Fibroblast of upper back skin (primary cell): ENCODE data around the gene TNK2.
"Not testable (repeated sequence)": the region's sequence is repeated elsewhere in the genome, so short reads cannot be mapped to it uniquely, and the experiment has no call there.

Source experiments
- DNase-seq: peaks from one replicate; pipeline ENCODE4 v3.0.0-alpha.2; 2013

The TNK2 gene

DNA sequence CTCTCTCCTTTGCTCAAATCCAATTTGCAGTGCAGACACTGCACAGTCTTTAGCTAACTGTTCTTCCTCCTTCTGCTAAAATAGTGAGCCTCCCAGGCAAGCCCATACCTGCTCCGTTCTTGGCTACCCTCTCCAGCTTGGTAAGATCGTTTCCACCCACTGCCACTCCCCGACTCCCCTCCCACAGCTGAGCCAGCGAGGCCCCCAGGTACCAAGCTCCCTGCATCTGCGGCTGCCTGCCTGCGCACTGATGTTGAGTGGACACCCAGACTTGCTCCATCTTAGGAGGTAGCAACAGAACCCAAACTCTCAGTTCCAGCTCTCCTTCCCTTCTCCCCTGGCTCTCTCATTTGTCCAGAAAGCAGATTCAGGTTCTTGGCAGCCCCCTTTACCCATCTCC, 7.9 kb upstream of the TNK2 start:
- no peak for DNase-seq

DNA sequence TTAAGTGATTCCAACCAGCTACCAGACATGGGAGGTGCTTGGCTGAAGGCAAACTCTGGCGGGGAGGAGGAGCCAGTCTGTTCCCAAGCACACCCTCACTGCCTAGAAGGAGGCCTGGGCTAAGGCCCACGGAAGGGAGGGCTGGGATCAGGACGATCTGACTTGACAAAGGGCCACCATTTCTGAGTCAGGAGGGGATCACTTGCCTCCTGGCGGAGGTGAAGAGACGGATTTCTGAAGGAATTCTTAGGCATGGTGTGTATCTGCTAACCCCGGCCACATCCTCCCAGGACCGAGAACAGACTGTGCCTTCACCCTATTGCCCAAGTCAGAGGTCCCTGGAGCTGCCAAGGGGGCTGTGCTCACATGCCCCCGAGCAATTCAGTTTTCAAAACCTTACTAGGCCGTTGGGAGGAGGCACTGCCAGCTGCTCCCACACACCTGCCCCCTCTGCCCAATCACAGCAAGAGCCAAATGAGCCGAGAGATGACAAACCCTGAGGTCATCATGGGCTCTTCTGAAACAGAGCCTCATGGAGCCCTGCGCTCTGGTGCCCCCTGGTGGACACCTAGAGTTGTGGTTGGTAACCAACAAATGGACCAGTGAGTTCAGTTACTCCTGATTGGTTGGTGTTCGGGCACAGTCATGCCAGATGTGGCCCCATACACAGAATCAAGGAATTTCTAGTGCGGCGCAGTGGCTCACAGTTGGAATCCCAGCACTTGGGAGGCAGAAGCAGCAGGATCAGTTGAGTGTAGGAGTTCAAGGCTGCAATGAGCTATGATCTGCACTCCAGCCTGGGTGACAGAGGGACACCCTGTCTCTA, 6.5 kb upstream of the TNK2 start:
- DNase-seq, result peak; percentile 97

DNA sequence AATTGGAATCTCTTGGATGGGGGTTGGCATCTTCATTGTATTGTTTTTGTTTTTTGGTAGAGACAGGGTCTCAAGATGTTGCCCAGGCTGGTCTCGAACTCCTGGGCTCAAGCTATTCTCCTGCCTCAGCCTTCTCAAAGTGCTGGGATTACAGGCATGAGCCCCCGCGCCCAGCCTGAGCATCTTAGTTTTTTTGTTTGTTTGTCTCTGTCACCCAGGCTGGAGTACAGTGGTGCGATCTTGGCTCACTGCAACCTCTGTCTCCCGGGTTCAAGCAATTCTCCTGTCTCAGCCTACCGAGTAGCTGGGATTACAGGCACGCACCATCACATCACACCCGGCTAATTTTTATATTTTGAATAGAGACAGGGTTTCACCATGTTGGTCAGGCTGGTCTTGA, 5.8 kb upstream of the TNK2 start:
- DNase-seq, result not testable (repeated sequence)

DNA sequence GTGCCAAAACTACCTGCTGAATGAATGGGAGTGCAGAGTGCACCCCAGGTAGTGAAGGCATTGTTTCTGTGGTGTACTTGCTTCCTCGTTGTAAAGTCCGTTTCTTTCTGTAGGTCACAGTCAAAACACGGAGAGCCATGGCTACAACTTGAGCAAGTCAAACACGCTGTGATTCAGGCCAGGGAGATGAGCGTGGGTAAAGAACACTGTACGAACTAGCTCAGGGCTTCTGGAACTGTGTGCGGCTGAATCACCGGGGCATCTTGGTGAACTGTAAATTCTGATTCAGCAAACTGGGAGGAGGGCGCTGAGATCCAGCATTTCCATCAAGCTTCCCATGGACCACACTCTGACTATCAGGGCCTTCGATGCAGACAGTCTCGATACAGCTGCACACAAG, 5.0 kb upstream of the TNK2 start:
- no peak for DNase-seq

DNA sequence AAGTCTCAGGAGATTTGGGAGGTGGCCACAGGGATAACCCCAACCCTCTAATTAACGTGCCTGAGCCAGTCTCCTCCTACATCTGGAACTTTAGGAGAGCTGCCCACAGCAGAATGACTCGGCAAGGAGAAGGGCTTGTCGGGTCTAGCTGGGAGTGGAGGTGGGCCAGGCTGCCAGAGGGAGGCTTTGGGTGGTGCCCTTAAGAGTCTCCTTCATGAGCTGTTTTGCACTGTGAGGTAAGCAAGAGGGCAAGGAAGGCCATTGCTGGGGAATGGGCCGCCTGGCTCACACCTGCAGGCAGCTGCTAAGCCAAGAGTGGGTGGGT, 3.6 kb upstream of the TNK2 start:
- no peak for DNase-seq

DNA sequence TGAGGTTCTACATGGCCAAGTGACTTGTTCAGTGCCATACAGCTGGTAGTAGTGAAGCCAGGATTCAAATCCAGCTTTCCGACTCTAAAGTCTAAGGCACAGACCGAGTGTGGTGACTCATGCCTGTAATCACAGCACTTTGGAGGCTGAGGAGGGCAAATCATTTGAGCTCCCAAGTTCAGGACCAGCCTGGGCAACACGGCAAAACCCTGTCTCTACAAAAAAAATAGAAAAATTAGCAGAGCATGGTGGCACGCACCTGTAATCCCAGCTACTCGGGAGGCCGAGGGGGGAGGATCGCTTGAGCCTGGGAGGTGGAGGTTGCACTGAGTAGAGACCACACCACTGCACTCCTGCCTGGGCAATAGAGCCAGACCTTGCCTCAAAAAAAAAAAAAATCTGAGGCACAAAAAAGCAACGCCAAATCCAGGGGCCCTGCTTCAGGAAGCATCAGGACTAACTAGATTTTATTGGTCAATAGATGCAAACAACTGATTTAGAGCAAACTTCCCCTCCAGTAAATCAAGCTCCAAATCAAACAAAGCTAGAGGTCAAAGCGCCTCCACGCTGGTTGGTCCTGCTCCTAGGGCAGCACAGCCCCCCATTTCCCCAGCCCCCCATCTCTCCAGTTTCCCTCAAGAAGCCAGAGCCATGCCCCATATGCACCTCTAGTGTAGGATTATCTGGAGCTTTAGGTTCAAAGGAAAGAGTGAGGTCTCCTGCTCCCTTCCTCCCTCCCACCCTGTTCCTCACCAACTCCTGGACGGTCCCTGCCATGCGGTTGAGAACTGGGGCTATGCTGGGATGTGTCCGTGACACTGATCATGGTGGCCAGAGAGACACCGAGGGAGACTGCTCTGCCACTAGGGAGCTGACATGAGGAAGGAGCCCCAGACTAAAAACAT, 2.9 kb upstream of the TNK2 start:
- no peak for DNase-seq

DNA sequence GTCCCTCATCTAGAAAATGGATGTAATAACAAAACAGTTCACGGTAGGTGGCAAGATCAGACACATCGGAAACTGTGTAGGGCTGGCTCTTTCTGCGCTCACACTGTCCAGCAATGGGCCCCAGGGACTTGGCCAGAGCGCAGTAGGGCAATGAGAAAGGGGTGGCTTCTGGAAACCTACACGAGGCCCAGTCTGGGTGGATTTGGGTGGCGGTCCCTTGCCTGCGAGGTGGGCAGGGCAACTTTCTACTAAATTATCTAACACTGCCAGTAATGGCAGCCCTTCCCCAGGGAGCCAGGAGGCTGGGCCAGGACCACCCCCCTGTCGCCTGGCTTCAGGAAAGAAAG, 2.1 kb upstream of the TNK2 start:
- DNase-seq, result no peak

DNA sequence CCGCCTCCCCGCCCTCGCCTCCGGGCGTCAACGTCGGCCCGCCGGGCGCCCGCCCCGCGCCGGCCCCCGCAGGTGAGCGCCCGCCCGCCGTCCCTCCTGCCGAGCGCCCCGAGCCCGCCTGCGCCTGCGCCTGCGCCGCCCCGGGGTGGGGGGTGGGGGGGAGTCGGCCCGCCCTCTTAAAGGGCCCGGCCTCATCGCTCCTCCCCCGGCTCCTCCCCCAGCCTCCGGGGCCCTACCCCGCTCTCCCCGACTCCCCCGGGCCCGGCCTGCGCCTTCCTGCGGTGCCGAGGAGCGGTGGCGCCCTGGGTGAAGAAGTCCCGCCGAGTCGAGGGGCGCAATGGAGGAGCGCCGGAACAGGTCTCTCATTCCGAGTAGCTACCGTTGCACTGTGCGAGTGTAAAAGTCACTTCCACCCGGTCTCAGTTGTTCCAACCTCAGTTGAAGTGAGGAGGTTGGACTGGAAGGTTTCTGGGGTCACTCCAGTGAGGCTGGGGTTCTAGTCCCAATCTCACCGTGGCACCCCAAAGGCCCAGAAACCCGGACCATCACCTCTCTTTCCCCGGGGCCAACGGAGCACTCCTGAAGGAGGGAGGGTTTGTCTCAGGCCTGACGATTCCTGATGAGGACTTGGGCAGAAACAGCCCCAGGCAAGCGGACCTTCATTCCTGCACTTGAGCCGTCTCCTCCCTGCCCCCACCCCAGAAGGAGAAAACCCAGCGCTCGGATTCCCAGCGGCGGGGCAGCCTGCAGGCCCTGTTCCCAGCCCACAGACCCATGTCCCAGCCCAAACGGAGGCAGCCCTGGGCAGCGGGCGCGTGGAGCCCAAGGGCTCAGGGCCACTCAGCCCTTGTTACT, 1.5 kb upstream of the TNK2 start:
- DNase-seq, result peak; percentile 83

DNA sequence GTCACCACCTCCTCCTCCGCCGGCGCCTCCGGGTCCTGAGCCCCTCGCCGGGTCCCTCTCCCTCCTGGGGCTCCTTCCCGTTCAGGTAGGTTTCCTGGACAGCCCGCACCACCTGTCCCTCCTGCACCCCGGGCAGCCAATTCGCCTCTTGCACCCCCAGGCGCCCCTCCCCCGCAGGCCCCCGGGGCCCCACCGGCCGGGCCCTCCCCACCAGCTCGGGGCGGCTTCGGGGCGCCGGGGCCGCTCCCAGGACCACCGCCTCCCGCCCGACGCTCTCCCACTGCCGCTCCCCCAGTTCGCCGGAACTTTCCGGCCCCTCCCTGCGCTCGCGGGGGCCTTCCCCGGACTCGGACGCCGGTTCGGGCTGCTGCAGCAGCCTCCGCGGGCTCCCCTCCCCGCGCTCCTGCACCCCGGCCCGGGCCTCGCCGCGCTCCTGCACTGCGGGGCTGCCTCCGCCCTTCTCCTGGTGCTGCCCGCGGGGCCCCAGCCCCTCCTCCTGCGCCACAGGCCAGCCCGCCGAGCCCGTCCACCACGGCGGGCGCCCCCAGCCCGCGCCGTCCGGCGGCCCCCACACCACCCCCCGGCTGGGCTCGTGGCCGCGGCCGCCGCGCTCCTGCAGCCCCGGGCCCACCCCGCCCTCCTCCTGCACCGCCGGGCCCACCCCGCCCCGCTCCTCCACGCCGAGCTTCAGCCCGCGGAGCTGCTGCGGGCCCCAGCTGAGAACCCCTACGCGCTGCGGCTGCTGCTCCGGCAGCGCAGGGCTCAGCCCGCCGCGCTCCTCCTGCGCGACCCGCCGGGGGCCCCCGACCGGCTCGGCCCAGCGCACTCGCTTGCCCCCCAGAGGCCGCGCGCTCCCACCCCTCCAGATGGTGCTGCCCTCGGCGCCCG, 587 bp upstream of the TNK2 start:
- no peak for DNase-seq

DNA sequence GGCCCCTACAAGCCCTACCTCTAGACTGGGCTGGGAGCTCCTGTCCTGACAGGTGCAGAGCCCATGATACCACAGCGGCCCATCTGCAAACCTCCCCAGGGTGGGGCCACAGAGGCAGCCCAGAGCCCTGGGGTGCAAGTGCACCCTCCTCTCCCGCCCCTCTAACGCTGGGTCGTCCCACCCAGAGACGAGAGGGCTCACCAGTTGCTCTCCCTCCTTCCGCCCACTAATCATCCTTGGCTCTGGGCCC, 742 bp downstream of the TNK2 start:
- no peak for DNase-seq

DNA sequence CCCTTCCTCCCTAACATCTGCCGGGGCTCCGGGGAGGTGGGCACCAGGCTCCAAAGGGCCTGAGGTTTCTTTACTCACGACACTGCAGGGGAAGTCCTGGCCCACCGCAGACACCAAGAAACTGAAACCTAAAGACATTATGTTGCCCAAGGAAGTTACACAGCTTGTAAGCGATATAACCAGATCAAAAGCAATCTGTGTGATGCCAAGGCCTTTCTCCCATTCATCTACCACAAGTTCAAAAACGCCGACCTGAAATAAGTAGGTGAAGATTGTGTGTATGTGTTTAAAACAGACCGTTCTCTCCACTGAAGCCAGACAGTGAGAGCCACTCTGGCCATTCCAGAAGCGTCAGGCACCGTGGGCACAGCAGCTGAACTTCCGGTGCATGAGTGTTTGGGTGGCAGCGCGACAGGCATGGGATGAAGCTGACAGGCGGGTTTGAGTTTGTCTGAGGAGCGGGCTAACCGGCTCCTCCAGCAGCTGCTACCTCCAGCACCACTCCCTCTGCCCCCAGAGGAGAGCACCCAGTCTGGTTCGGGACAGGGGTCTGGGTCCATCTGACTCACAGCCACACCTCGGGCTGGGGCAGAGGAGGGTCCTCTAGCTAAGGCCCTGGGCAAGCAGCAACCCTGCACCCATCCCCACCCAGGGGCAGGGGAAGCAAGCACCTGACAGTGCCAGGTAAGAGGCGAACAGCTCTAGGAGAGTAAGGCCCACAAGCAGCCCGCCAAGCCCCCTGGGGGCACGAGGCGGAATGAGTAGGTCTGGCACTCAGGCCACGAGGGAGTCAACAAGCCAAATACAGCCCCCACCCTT, 1.3 kb downstream of the TNK2 start:
- DNase-seq, result no peak

DNA sequence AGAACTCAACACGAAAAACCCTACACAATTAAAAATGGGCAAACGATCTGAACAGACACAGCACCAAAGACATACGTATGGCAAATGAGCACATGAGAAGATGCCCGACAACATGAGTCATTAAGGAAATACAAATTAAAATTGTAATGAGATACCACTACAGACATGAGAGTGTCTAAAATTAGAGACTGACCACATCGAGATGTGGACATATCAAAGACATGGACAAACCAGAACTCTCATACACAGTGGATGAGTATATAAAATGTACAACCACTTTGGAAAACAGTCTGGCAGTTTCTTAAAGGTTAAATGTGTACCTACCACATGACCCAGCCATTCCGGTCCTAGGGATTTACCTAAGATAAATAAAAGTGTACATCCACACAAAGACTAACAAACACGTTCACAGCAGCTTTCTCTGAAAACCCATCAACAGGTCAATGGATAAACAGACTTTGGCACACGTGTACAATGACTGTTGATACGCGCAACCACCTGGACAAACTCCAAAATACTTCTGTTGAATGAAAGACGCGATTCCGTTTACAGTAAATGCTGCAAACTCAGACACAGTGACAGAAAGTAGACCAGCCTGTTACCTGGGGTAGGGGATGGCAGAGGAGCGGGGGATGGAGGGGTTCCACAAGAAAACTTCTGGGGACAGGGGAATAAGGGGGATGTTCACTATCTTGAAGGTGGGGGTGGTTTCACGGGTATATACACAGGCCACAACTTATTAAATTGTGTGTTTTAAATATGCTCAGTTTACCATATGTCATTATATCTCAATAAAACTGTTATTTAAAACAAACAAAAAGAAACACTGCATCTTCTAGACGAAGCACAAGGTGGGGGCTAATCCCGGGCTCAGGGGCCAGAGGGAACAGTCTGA, 2.1 kb downstream of the TNK2 start:
- DNase-seq, result no peak

DNA sequence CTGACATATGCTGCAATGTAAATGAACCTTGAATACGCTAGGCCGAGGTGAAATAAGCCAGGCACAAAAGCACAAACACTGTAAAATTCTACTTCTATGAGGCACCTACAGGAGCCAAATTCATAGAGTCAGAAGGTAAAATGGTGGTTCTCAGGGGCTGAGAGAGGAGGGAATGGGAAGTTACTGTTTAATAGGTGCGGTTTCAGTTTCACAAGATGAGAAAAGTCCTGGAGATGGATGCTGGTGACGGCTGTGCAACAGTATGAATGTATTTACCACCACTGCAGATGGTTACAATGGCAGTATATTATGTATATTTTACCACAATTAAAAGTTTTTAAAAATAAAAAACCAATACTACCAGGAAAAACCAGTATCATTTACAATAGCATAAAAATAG, 4.0 kb downstream of the TNK2 start:
- no peak for DNase-seq

DNA sequence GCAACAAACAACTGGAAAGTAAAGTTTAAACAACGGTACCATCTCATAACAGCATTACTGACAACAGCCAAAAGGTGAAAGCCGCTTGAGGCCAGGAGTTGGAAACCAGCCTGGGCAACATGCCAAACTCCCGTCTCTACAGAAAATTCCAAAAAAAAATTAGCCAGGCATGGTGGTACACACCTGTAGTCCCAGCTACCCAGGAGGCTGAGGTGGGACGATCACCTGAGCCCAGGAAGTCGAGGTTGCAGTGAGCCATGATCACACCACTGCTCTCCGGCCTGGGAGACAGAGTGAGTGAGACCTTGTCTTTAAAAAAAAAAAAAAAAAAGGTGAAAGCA, 4.4 kb downstream of the TNK2 start:
- no peak for DNase-seq

DNA sequence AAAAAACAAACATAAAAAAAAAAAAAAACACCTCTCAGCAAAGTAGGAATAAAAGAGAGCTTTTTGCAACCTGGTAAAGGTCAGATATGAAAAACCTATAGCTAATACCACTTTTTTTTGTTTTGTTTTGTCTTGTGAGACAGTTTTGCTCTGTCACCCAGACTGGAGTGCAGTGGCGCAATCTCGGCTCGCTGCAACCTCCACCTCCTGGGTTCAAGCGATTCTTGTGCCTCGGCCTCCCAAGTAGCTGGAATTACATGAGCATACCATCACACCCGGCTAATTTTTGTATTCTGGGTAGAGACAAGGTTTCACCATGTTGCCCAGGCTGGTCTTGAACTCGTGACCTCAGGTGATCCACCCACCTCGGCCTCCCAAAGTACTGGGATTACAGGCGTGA, 5.7 kb downstream of the TNK2 start:
- not testable (repeated sequence) for DNase-seq

DNA sequence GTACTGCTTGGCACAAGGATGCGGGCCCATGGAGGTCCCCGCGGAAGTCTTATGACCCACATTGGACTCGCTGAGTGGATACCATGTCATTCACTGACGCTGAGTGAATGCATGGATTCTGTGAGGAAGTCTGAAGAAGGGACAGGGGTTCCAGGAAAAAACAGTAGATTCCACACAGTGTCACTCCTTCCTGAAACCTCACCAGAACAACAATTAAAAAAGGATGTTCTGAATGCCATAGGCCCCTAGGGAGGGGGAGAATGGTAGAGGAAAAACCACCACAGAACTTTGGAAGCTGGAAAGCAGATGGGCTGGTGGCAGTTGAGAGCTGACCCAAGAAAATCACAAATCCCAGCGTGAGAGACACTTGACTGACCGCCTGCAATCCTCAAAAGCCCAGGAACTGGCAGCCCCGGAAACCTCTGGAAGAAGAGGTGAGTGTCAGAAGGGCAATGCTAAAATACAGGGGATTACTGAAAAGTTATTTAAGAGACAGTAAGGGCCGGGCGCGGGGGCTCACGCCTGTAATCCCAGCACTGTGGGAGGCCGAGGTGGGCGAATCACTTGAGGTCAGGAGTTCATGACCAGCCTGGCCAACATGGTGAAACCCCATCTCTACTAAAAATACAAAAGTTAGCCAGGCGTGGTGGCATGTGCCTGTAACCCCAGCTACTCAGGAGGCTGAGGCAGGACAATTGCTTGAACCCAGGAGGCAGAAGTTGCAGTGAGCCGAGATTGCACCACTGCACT, 6.3 kb downstream of the TNK2 start:
- DNase-seq, result peak; percentile 51

DNA sequence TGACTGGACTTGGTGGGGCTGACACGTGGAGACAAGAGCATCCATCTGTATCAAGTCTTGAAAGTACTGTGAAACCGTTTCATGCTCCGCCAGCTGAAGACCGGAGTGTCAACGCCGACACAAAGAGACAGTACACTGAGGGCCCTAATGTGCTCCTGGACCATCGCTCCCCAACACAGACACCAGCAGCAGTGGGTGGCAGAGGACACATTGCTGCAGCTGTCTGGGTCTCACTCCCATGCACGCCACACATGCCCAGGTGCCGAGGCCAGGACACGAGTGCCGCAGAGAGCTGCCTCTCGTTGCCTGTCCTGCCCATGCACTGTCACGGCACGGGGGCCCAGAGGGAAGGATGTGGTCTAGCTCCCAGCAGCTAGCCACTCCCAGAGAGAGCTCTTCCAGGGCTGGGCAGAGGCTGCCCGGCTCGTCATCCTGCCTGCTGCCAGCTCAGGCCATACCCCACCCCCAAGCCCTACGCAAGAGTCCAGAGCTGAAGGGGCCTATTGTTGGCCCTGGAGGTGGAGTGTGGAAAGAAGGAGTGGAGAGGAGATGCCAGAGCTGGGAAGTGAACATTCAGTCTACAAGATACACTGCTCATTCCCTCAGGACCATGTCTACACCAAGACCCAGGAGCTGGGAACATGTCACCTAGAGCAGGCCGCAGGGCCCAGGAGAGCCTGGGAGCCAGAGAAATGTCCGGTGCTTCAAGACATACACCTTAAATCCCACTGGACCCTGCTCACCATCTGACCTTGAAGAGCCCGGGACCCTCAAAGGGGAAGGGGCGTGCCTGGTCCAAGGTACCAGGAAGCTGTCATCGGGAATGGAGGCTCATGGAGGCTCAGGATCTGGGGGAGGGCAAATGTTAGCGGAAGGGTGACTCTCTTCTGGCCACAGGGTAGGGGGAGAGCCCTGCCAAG, 7.7 kb downstream of the TNK2 start:
- no peak for DNase-seq

DNA sequence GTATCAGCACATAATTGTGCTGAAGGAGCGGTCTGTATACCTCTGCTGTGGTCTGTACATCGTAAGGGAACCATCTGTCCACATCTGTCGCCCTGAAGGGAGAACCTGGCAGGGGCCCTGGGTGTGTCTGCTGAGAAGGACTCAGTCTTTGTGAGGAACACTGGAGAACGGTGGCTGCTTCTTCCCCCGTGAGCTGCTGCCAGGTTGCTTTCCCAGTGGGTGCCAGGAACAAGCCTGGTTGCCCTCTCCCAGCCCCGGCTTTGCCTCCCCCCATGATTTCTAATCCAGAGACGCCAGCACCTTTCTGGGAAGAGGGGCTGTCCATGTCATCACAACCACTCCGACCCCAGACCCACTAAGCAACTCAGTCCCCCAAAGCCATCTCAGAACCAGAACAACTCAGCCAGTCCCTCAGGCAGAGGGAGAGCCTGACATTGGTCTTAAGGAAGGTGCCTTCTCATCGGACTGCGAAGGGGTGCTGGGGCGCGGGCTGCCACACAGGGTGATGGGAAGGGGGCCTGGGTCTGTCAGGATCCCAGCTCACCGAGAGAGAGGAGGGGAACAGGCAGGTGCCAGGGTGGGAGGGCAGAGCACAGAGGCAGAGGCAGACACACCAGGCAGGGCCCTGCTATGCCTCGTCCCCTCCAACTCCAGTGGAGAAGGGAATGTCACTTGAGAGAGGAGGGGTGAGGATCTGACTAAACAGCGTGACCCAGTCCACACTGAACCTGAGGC, 8.5 kb downstream of the TNK2 start:
- DNase-seq, result no peak
